Esophagus muscularis mucosa (tissue), 4 donors: Measurements from ENCODE around the gene RAX. TPM values are rescaled to one million over a fixed set of nuclear protein-coding genes. Genes with fewer than 3 reads are reported as not detected.
A peak's percentile ranks its signal among the peaks of the same experiment; 100 is the strongest.

Experiments
- DNase-seq: peaks from one replicate; pipeline ENCODE4 v3.0.0-alpha.2; 2017; ENCODE audit errors: extremely low spot score
- H3K27ac ChIP-seq, 4 donors: fragments of 200-600 bp; sonication (generic); replicated peaks in 1 of 4; 1 replicate in 3 of 4; 2 replicates in 1 of 4; pipeline ENCODE4 v1.5.1; 2016 to 2019; ENCODE audit warnings: mild to moderate bottlenecking in 1 of 4
- H3K27me3 ChIP-seq, 4 donors: fragments of 200-600 bp; sonication (generic); one replicate each; pipeline versions ENCODE4 v1.5.1 to v1.6.0; 2016 to 2019
- H3K36me3 ChIP-seq, 4 donors: fragments of 200-600 bp; sonication (generic); one replicate each; pipeline ENCODE4 v1.5.1; 2016 to 2019
- H3K4me1 ChIP-seq, 4 donors: fragments of 200-600 bp; sonication (generic); one replicate each; pipeline ENCODE4 v1.5.1; 2016 to 2019
- H3K4me3 ChIP-seq, 4 donors: fragments of 200-600 bp; sonication (generic); 1 replicate in 2 of 4; 2 replicates in 2 of 4; pipeline ENCODE4 v1.5.1; 2016 to 2019; ENCODE audit warnings: mild to moderate bottlenecking in 4 of 4, moderate library complexity in 1 of 4
- H3K9me3 ChIP-seq, 4 donors: fragments of 200-600 bp; sonication (generic); 1 replicate in 3 of 4; 2 replicates in 1 of 4; pipeline ENCODE4 v1.5.1; 2016 to 2019
- CTCF ChIP-seq, 3 experiments: fragments of 200-600 bp in 2 of 3; fragments of 450-650 bp in 1 of 3; sonication (generic) in 2 of 3; IDR thresholded peaks; one replicate each; pipeline ENCODE4 v1.5.1; 2017 to 2019; ENCODE audit warnings: antibody characterized with exemption in 3 of 3, mild to moderate bottlenecking in 2 of 3, moderate library complexity in 1 of 3
- EP300 ChIP-seq: sonication (generic); formaldehyde crosslinking; IDR thresholded peaks from one replicate; pipeline ENCODE4 v1.6.1; 2017; ENCODE audit warnings: antibody characterized with exemption
- POLR2A ChIP-seq: fragments of 450-650 bp; IDR thresholded peaks from one replicate; pipeline ENCODE4 v1.6.1; 2017; ENCODE audit warnings: antibody characterized with exemption, moderate library complexity, mild to moderate bottlenecking, low read depth
- POLR2AphosphoS5 ChIP-seq, 2 donors: sonication (generic); formaldehyde crosslinking; IDR thresholded peaks; one replicate each; pipeline ENCODE4 v1.6.1; 2017; ENCODE audit warnings: antibody characterized with exemption in 2 of 2
- WGBS: methylation state at CpG from one replicate; pipeline ENCODE4 v1.1.5; 2018; 5-methylcytosine and 5-hydroxymethylcytosine counted together
- intact Hi-C: fragments of 100-400 bp; cut with DNase I; formaldehyde crosslinking; loops from one replicate; pipeline ENCODE4 v1.15.1; 2023
- total RNA-seq, 4 donors: library from RNA; depleted of rRNA; stranded (reverse); fragments of >200 nt; gene quantifications; one replicate each; pipeline versions ENCODE4 v1.1.0 to v1.2.1, GENCODE V29; 2016

RAX gene
- not detected for total RNA-seq

GRCh38 chr18:59272891-59273758, at the start of gene RAX:
TSS of gene RAX (minus strand) at chr18:59273454. CDS start at chr18:59273206, 248 bp downstream.
- WGBS = under 1% methylated on average over 19 of the region's 88 CpGs
- Histone ChIP-seq H3K27me3 (peaks cover 3 to 99% (median 63%) of the 10 kb centered on the region in 4 donors), H3K4me1 (peaks cover 21 to 45% (median 43%) of the 10 kb centered on the region in 4 donors), H3K36me3 (no peaks in the 10 kb centered on the region), H3K4me3 (peak within 1 kb of the TSS; percentile 25 to 52 (median 40)), H3K27ac (no peak within 1 kb of the TSS), H3K9me3 (no peaks in the 10 kb centered on the region)
- peak; percentile 70 for DNase-seq
- intact Hi-C loops = no loop called here
- TF ChIP-seq POLR2AphosphoS5 (IDR thresholded peaks at IDR 0.05) (no peak), CTCF (IDR thresholded peaks at IDR 0.05) (no peak), EP300 (no peak), POLR2A (no peak)

GRCh38 chr18:59318460-59319050, 45.3 kb upstream of the RAX start, which contains the start of gene CPLX4:
TSS of gene CPLX4 (minus strand) at chr18:59318649. CDS start at chr18:59318462, 187 bp downstream.
- DNase-seq = no peak
- Histone ChIP-seq H3K27me3 (peaks cover 0 to 2% (median 0%) of the 10 kb centered on the region in 4 donors), H3K36me3 (no peaks in the 10 kb centered on the region), H3K4me3 (no peak within 1 kb of the TSS), H3K9me3 (no peaks in the 10 kb centered on the region), H3K4me1 (no peaks in the 10 kb centered on the region), H3K27ac (no peak within 1 kb of the TSS)
- WGBS = 91% methylated on average over 4 of the region's 4 CpGs
- intact Hi-C loops = no loop called here
- no peak for TF ChIP-seq CTCF (IDR thresholded peaks at IDR 0.05)
- no peak for TF ChIP-seq EP300
- no peak for TF ChIP-seq POLR2A
- no peak for TF ChIP-seq POLR2AphosphoS5 (IDR thresholded peaks at IDR 0.05)

- H3K9me3 ChIP-seq = no peaks in the 10 kb centered on the region
- intact Hi-C loops = no loop called here
- H3K27me3 ChIP-seq = peaks cover 0 to 38% (median 0%) of the 10 kb centered on the region in 4 donors
- no peak overlapping the region for H3K4me3 ChIP-seq
- H3K4me1 ChIP-seq = peaks cover 9 to 12% (median 11%) of the 10 kb centered on the region in 4 donors
- 91% methylated on average over 7 of the region's 7 CpGs for WGBS
- H3K36me3 ChIP-seq = no peaks in the 10 kb centered on the region
- H3K27ac ChIP-seq = no peak overlapping the region
- TF ChIP-seq POLR2AphosphoS5 (IDR thresholded peaks at IDR 0.05) (no peak), CTCF (IDR thresholded peaks at IDR 0.05) (no peak), POLR2A (no peak)
- no peak for DNase-seq
Measured at GRCh38 chr18:59311631-59312030, 38.4 kb upstream of the RAX start.

GRCh38 chr18:59308938-59309260, 35.6 kb upstream of the RAX start:
- H3K4me1 ChIP-seq = peaks cover 9 to 12% (median 11%) of the 10 kb centered on the region in 4 donors
- TF ChIP-seq POLR2A = no peak
- no peak for TF ChIP-seq POLR2AphosphoS5 (IDR thresholded peaks at IDR 0.05)
- no peak for TF ChIP-seq EP300
- TF ChIP-seq CTCF (IDR thresholded peaks at IDR 0.05) = no peak
- peak overlapping the region in 3 of 4 donors; percentile 22 to 51 (median 31) for H3K4me3 ChIP-seq
- intact Hi-C loops = loop anchor here (2.0 kb wide), 1 partner anchor 94 kb away; no protein-coding TSS in a partner anchor
- DNase-seq = no peak
- 17% methylated on average over 5 of the region's 5 CpGs for WGBS
- H3K27me3 ChIP-seq = peaks cover 0 to 50% (median 0%) of the 10 kb centered on the region in 4 donors
- H3K9me3 ChIP-seq = no peaks in the 10 kb centered on the region
- H3K27ac ChIP-seq = no peak overlapping the region
- no peaks in the 10 kb centered on the region for H3K36me3 ChIP-seq
